HEK293 (cell line): ENCODE measurements around the gene SPAG8.

Experiments used
- CTCF ChIA-PET: fragments of 350-600 bp; formaldehyde crosslinking; extraction: SDS; loops from one replicate; lab custom pipeline; 2021; ENCODE audit warnings: antibody characterized with exemption; lab: Yijun Ruan, JAX
- POLR2A ChIA-PET: fragments of 300-600 bp; formaldehyde crosslinking; extraction: SDS; loops from one replicate; lab custom pipeline; 2020; ENCODE audit warnings: antibody characterized with exemption, inconsistent platforms; lab: Yijun Ruan, JAX
- H3K27ac ChIP-seq: fragments of 200-500 bp; sonication (Bioruptor generic); 2 replicates; pipeline ENCODE4 v1.5.1; 2014; ENCODE audit warnings: low read depth, low read length, control low read depth, inconsistent platforms; ENCODE audit errors: extremely low read depth
- H3K36me3 ChIP-seq, 2 experiments: fragments of 200-500 bp in 1 of 2; sonication (Bioruptor generic) in 1 of 2; 1 replicate in 1 of 2; 2 replicates in 1 of 2; pipeline ENCODE4 v1.5.1; 2014 to 2017; ENCODE audit warnings: inconsistent platforms in 2 of 2, low read length in 2 of 2; ENCODE audit not compliant: control insufficient read depth in 2 of 2, insufficient read depth in 1 of 2
- H3K4me1 ChIP-seq: fragments of 200-500 bp; sonication (Bioruptor generic); 2 replicates; pipeline ENCODE4 v1.5.1; 2014; ENCODE audit warnings: mild to moderate bottlenecking, low read length, inconsistent platforms; ENCODE audit not compliant: control insufficient read depth, insufficient read depth
- H3K4me3 ChIP-seq: 2 replicates; pipeline ENCODE4 v1.5.1; 2011; ENCODE audit warnings: low read depth, mild to moderate bottlenecking, control low read depth, low read length, moderate library complexity
- H3K9me3 ChIP-seq: fragments of 200-500 bp; sonication (Bioruptor generic); 2 replicates; pipeline ENCODE4 v1.5.1; 2014; ENCODE audit warnings: low read depth, low read length, inconsistent platforms; ENCODE audit not compliant: control insufficient read depth, insufficient read depth
- KLF10 ChIP-seq: fragments of 450-650 bp; IDR thresholded peaks from 2 replicates; pipeline ENCODE4 v1.5.1; 2018; ENCODE audit warnings: missing biosample characterization, mild to moderate bottlenecking, missing genetic modification characterization
- PRDM10 ChIP-seq: fragments of 450-650 bp; formaldehyde crosslinking; IDR thresholded peaks from 2 replicates; pipeline ENCODE4 v1.5.1; 2016; ENCODE audit warnings: missing biosample characterization, missing genetic modification characterization
- SP3 ChIP-seq: fragments of 450-650 bp; formaldehyde crosslinking; IDR thresholded peaks from 2 replicates; pipeline ENCODE4 v1.5.1; 2016; ENCODE audit warnings: missing biosample characterization, missing genetic modification characterization
- TSHZ1 ChIP-seq: fragments of 450-650 bp; formaldehyde crosslinking; IDR thresholded peaks from 2 replicates; pipeline ENCODE4 v1.5.1; 2016; ENCODE audit warnings: missing biosample characterization, missing genetic modification characterization, borderline replicate concordance
- ZNF335 ChIP-seq: fragments of 450-650 bp; formaldehyde crosslinking; conservative IDR thresholded peaks from 2 replicates; pipeline ENCODE4 v1.5.1; 2016; ENCODE audit warnings: missing biosample characterization, missing genetic modification characterization
- ZNF449 ChIP-seq: fragments of 450-650 bp; formaldehyde crosslinking; IDR thresholded peaks from 2 replicates; pipeline ENCODE4 v1.5.1; 2017; ENCODE audit warnings: missing biosample characterization, mild to moderate bottlenecking, missing genetic modification characterization, moderate library complexity
- ZNF518A ChIP-seq: fragments of 450-650 bp; formaldehyde crosslinking; conservative IDR thresholded peaks from 2 replicates; pipeline ENCODE4 v1.5.1; 2016; ENCODE audit warnings: low read depth, missing biosample characterization, missing genetic modification characterization
- ZNF639 ChIP-seq: fragments of 450-650 bp; formaldehyde crosslinking; IDR thresholded peaks from 2 replicates; pipeline ENCODE4 v1.5.1; 2016; ENCODE audit warnings: missing biosample characterization, missing genetic modification characterization

The SPAG8 gene

GRCh38 chr9:35828716-35829083 lies 16.6 kb upstream of the SPAG8 start, which contains the start of gene FAM221B (continued):
- TF ChIP-seq ZNF639 (no peak), SP3 (0 out of 2 replicates have a peak, but pooled peaks have one; percentile 11), ZNF335 (tag by site-specific recombination) (peak; percentile 60), PRDM10 (tag by site-specific recombination) (no peak), TSHZ1 (no peak), ZNF518A (no peak)

- no peaks in the 10 kb centered on the region for H3K36me3 ChIP-seq
- ChIA-PET CTCF (interaction anchor here (0.6 to 5.4 kb wide), 11 partner anchors 8 to 280 kb away, joined by 3 to 65 read pairs (median 8); no protein-coding TSS in a partner anchor), POLR2A (interaction anchor here (2.2 kb wide), 1 partner anchor 13 kb away, joined by 11 read pairs; the partner anchor contains the start of gene HINT2)
- peaks cover 4% of the 10 kb centered on the region; the same call in 1 of the 2 replicates for H3K4me1 ChIP-seq
- no peaks in the 10 kb centered on the region for H3K9me3 ChIP-seq
- H3K27ac ChIP-seq = no peak overlapping the region
- TF ChIP-seq ZNF449 (tag by site-specific recombination) (peak; percentile 30; the same call in 1 of the 2 replicates), KLF10 (tag by site-specific recombination) (no peak)
- no peak overlapping the region for H3K4me3 ChIP-seq
Measured at GRCh38 chr9:35827486-35827885, 15.4 kb upstream of the SPAG8 start.
